Parathyroid adenoma (tissue), 2 donors: Measurements from ENCODE around the gene ALG3.

ENCODE experiments used
- H2AFZ ChIP-seq: fragments of 300-600 bp; sonication (generic); one replicate; pipeline ENCODE4 v1.7.0; 2017; ENCODE audit warnings: antibody characterized with exemption, mild to moderate bottlenecking
- H3K27ac ChIP-seq: fragments of 300-600 bp; sonication (generic); one replicate; pipeline ENCODE4 v1.7.0; 2017
- H3K27me3 ChIP-seq: fragments of 300-600 bp; sonication (generic); one replicate; pipeline ENCODE4 v1.7.0; 2017; ENCODE audit warnings: low read length; ENCODE audit not compliant: control insufficient read depth, insufficient read depth
- H3K36me3 ChIP-seq: fragments of 300-600 bp; sonication (generic); one replicate; pipeline ENCODE4 v1.7.0; 2017; ENCODE audit warnings: low read length; ENCODE audit not compliant: control insufficient read depth, insufficient read depth
- H3K4me1 ChIP-seq: fragments of 300-600 bp; sonication (generic); one replicate; pipeline ENCODE4 v1.7.0; 2017; ENCODE audit warnings: control low read depth
- H3K4me2 ChIP-seq: fragments of 300-600 bp; sonication (generic); one replicate; pipeline ENCODE4 v1.7.0; 2017; ENCODE audit warnings: low read length
- H3K4me3 ChIP-seq: fragments of 300-600 bp; sonication (generic); one replicate; pipeline ENCODE4 v1.7.0; 2017; ENCODE audit warnings: low read depth, low read length
- H3K79me2 ChIP-seq: fragments of 300-600 bp; sonication (generic); one replicate; pipeline ENCODE4 v1.7.0; 2017; ENCODE audit warnings: control low read depth
- H3K9ac ChIP-seq: fragments of 300-600 bp; sonication (generic); one replicate; pipeline ENCODE4 v1.7.0; 2017; ENCODE audit warnings: mild to moderate bottlenecking
- H3K9me3 ChIP-seq: fragments of 300-600 bp; sonication (generic); one replicate; pipeline ENCODE4 v1.7.0; 2017; ENCODE audit warnings: low read length; ENCODE audit not compliant: control insufficient read depth
- CTCF ChIP-seq: fragments of 300-600 bp; sonication (generic); IDR thresholded peaks from one replicate; pipeline ENCODE4 v1.7.0; 2017; ENCODE audit warnings: antibody characterized with exemption, mild to moderate bottlenecking
- donor health status: primary hyperparathyroidism.

The ALG3 gene

GRCh38 chr3:184229394-184230080, 19.2 kb downstream of the ALG3 start, which contains the start of gene VWA5B2:
Gene VWA5B2, plus strand, starts transcription at chr3:184229585. Its CDS starts 944 bp downstream, at chr3:184230529.
- Histone ChIP-seq H3K36me3 (no peaks in the 10 kb centered on the region), H3K9ac (no peak within 1 kb of the TSS), H3K79me2 (no peaks in the 10 kb centered on the region), H3K4me2 (peak within 1 kb of the TSS; percentile 83), H3K27ac (peak within 1 kb of the TSS; percentile 6), H3K4me1 (peaks cover 5% of the 10 kb centered on the region), H2AFZ (peak within 1 kb of the TSS; percentile 75), H3K9me3 (no peaks in the 10 kb centered on the region), H3K27me3 (no peaks in the 10 kb centered on the region), H3K4me3 (peak within 1 kb of the TSS; percentile 63)
- TF ChIP-seq CTCF, result peak; percentile 45

- Histone ChIP-seq H3K27ac (no peak overlapping the region), H3K36me3 (no peaks in the 10 kb centered on the region), H3K27me3 (no peaks in the 10 kb centered on the region), H3K4me1 (no peaks in the 10 kb centered on the region), H3K9me3 (no peaks in the 10 kb centered on the region), H3K4me2 (no peak overlapping the region), H3K9ac (no peak overlapping the region), H3K79me2 (no peaks in the 10 kb centered on the region), H2AFZ (no peak overlapping the region), H3K4me3 (no peak overlapping the region)
- TF ChIP-seq CTCF, result no peak
Observed at GRCh38 chr3:184228376-184229137, 20.2 kb downstream of the ALG3 start.

GRCh38 chr3:184227481-184227935, 21.3 kb downstream of the ALG3 start:
- Histone ChIP-seq H3K4me1 (no peaks in the 10 kb centered on the region), H3K27ac (no peak overlapping the region), H3K27me3 (no peaks in the 10 kb centered on the region)

DNA sequence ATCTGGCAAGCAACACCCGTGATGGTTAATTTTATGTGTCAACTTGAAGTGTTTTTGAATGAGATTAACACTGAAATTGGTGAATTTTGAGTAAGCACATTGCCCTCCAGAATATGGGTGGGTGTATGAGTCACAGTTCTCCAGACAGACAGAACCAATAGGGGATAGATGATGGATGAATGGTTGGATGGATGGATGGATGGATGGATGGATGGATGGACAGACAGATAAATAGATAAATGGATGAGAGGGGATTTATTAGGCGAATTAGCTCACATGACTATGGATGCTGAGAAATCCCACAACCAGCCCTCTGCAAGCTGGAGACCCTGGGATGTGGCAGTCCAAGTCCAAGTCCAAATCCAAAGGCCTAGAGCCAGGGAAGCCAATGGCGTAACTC, 24.8 kb downstream of the ALG3 start:
- Histone ChIP-seq H3K4me3 (no peak overlapping the region), H3K4me2 (no peak overlapping the region), H3K36me3 (no peaks in the 10 kb centered on the region), H2AFZ (no peak overlapping the region), H3K79me2 (peaks cover 2% of the 10 kb centered on the region), H3K9me3 (no peaks in the 10 kb centered on the region), H3K27me3 (no peaks in the 10 kb centered on the region), H3K4me1 (no peaks in the 10 kb centered on the region), H3K9ac (no peak overlapping the region), H3K27ac (no peak overlapping the region)
- TF ChIP-seq CTCF, result no peak

More at GRCh38 chr3:184227481-184227935, 21.3 kb downstream of the ALG3 start:
- H3K4me3 ChIP-seq, result no peak overlapping the region
- no peaks in the 10 kb centered on the region for H3K9me3 ChIP-seq
- no peaks in the 10 kb centered on the region for H3K36me3 ChIP-seq
- no peak overlapping the region for H3K4me2 ChIP-seq
- no peak overlapping the region for H3K9ac ChIP-seq
- H3K79me2 ChIP-seq, result no peaks in the 10 kb centered on the region
- no peak overlapping the region for H2AFZ ChIP-seq
- peak; percentile 84 for TF ChIP-seq CTCF
